Measurements from ENCODE around the gene CDH16.
"Not testable (repeated sequence)": the region's sequence is repeated elsewhere in the genome, so short reads cannot be mapped to it uniquely, and the experiment has no call there.

CDH16 gene

GRCh38 chr16:66910175-66910940 is 8.3 kb downstream of the CDH16 start:
- no peak for DNase-seq

- DNase-seq, result no peak
These were observed 9.7 kb downstream of the CDH16 start for GRCh38 chr16:66908762-66909559.

GRCh38 chr16:66908116-66908515 is 10.6 kb downstream of the CDH16 start:
- no peak for DNase-seq

GRCh38 chr16:66906916-66907836 is 11.5 kb downstream of the CDH16 start:
- DNase-seq, result no peak

GRCh38 chr16:66905633-66906539 is 12.8 kb downstream of the CDH16 start:
- no peak for DNase-seq

GRCh38 chr16:66904846-66905632 is 13.6 kb downstream of the CDH16 start:
- DNase-seq, result no peak

- DNase-seq, result no peak
These were observed 14.2 kb downstream of the CDH16 start for GRCh38 chr16:66904428-66904845.

GRCh38 chr16:66903544-66904427 is 14.9 kb downstream of the CDH16 start:
- DNase-seq, result no peak

- DNase-seq, result no peak
These were observed 15.8 kb downstream of the CDH16 start for GRCh38 chr16:66902648-66903543.

GRCh38 chr16:66901626-66902025 is 17.1 kb downstream of the CDH16 start:
- DNase-seq, result no peak

GRCh38 chr16:66900721-66901441 is 17.8 kb downstream of the CDH16 start:
- DNase-seq, result no peak

GRCh38 chr16:66899945-66900710 is 18.6 kb downstream of the CDH16 start:
- no peak for DNase-seq

- no peak for DNase-seq
These were observed 19.3 kb downstream of the CDH16 start for GRCh38 chr16:66899310-66899944.

GRCh38 chr16:66898933-66899309 is 19.8 kb downstream of the CDH16 start:
- DNase-seq, result no peak

GRCh38 chr16:66898207-66898606 is 20.5 kb downstream of the CDH16 start:
- no peak for DNase-seq

GRCh38 chr16:66896682-66897081 is 22.0 kb downstream of the CDH16 start:
- not testable (repeated sequence) for DNase-seq

- DNase-seq, result no peak
These were observed 22.7 kb downstream of the CDH16 start for GRCh38 chr16:66895999-66896398.
